ENCODE results near the gene MSRB3. TPM values are rescaled to one million over a fixed set of nuclear protein-coding genes. Genes with fewer than 3 reads are reported as not detected.

MSRB3 gene
- total RNA-seq, 2 experiments from 2014 or later = not detected

DNA sequence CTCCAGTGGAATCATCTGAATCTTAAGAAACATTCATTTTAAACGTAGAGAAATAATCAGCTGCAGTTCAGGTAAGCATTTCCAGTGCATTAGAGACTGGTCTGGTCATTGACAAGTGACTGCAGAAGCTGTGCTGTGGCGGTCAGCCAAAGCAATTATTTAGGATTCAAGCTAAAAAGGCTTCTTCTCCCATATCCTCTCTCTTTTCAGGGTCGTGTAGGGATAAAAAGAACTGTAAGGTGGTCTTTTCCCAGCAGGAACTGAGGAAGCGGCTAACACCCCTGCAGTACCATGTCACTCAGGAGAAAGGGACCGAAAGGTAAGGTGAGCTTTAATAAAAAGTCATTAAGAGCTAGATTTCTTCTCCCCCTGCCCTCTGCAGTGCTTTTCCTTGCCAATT, 48.1 kb downstream of the MSRB3 start:
- CTCF ChIA-PET = no interaction called here
- no peak for DNase-seq

DNA sequence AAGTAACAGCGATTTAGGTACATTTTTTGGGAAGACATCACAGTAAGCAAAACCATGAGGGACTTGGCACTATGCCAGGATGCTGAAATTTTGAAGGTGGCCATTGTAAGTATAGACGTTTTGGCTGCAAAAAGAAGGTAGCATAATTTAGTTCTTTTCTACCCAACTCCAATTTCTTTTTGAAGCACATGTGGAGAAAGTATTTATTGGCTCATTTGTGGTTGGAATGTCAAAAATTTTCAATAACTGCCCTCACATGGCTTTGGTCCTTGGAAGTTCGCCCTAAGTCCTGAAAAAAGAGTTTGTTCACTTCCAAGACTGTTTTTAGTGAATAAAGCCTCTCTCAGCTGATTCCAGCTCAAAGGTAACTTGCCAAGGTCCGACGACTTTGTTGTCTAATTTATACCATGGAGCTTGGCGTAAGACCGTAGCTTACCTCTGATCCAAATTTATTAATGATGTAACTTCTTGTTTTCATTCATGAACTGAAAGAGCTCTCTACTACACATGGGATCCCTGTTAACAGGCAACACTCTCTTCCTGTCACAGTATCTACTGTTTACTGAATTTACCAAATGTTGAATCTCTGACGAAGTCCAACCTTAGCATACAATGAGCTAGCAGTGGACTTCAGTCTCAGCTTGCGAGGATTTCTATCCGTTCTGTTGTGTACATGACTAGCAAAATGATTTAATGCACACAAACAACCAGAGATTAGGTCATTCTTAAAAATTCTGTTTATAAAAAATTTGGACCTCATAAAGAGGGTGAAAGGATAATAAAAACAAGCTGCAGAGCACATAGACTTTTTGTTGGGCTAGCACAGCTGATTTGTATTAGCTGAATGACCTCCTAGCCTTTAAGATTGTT, 49.0 kb downstream of the MSRB3 start:
- TF ChIP-seq, protein P1, sequence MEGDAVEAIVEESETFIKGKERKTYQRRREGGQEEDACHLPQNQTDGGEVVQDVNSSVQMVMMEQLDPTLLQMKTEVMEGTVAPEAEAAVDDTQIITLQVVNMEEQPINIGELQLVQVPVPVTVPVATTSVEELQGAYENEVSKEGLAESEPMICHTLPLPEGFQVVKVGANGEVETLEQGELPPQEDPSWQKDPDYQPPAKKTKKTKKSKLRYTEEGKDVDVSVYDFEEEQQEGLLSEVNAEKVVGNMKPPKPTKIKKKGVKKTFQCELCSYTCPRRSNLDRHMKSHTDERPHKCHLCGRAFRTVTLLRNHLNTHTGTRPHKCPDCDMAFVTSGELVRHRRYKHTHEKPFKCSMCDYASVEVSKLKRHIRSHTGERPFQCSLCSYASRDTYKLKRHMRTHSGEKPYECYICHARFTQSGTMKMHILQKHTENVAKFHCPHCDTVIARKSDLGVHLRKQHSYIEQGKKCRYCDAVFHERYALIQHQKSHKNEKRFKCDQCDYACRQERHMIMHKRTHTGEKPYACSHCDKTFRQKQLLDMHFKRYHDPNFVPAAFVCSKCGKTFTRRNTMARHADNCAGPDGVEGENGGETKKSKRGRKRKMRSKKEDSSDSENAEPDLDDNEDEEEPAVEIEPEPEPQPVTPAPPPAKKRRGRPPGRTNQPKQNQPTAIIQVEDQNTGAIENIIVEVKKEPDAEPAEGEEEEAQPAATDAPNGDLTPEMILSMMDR (IDR thresholded peaks at IDR 0.05) = no peak
- Mint-ChIP-seq H3K27me3 (peaks cover 5% of the 10 kb centered on the region), H3K27ac (no peak overlapping the region), H3K4me1 (ENCODE audit: low read depth) (no peaks in the 10 kb centered on the region), H3K9me3 (no peaks in the 10 kb centered on the region), H3K36me3 (ENCODE audit: low read depth) (no peaks in the 10 kb centered on the region), H3K4me3 (no peak overlapping the region)
- ChIA-PET POLR2A (interaction anchor here (0.6 kb wide), 1 partner anchor 79 kb away, joined by 3 read pairs; no protein-coding TSS in a partner anchor), CTCF (no interaction called here)
- DNase-seq = no peak
- ATAC-seq = no peak
- intact Hi-C loops (cut with micrococcal nuclease) = no loop called here

More for the DNA sequence above, 48.1 kb downstream of the MSRB3 start:
- Mint-ChIP-seq H3K4me3 (no peak overlapping the region), H3K36me3 (ENCODE audit: low read depth) (no peaks in the 10 kb centered on the region), H3K27ac (no peak overlapping the region), H3K4me1 (ENCODE audit: low read depth) (no peaks in the 10 kb centered on the region), H3K27me3 (peaks cover 5% of the 10 kb centered on the region), H3K9me3 (no peaks in the 10 kb centered on the region)
- TF ChIP-seq, protein P1 (IDR thresholded peaks at IDR 0.05) = no peak
- no peak for ATAC-seq
- intact Hi-C loops (cut with micrococcal nuclease) = no loop called here
- POLR2A ChIA-PET = interaction anchor here (0.6 kb wide), 1 partner anchor 80 kb away, joined by 3 read pairs; no protein-coding TSS in a partner anchor

GRCh38 chr12:65329721-65330120, 51.2 kb downstream of the MSRB3 start:
- ChIA-PET CTCF (no interaction called here), POLR2A (no interaction called here)
- no peaks in the 10 kb centered on the region for H3K4me1 Mint-ChIP-seq (ENCODE audit: low read depth)
- intact Hi-C loops (cut with micrococcal nuclease) = no loop called here
- no peaks in the 10 kb centered on the region for H3K9me3 Mint-ChIP-seq
- H3K27ac Mint-ChIP-seq = no peak overlapping the region
- TF ChIP-seq, protein P1 (IDR thresholded peaks at IDR 0.05) = no peak
- DNase-seq (no peak), ATAC-seq (no peak)
- H3K36me3 Mint-ChIP-seq (ENCODE audit: low read depth) = no peaks in the 10 kb centered on the region
- H3K27me3 Mint-ChIP-seq = peaks cover 8% of the 10 kb centered on the region
- H3K4me3 Mint-ChIP-seq = no peak overlapping the region

DNA sequence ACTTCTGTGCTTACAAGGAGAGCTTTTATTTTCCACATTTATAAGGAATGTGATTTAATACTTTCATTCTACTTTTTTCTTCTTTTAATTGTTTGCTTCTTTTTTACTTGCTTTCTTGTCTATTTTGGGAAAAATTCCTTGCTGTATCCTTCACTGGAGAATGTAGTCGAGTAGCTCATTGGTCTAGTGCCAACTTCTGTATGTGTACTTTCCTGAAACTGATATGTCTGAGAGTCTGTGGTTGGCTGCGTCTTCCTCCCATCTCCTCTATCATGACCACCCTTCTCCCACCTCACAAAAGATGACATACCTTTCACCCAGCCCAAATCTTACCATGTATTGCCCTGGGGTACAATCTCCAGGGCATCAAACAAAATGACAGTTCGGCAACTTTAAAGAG, 51.8 kb downstream of the MSRB3 start:
- H3K4me1 Mint-ChIP-seq (ENCODE audit: low read depth) = no peaks in the 10 kb centered on the region

DNA sequence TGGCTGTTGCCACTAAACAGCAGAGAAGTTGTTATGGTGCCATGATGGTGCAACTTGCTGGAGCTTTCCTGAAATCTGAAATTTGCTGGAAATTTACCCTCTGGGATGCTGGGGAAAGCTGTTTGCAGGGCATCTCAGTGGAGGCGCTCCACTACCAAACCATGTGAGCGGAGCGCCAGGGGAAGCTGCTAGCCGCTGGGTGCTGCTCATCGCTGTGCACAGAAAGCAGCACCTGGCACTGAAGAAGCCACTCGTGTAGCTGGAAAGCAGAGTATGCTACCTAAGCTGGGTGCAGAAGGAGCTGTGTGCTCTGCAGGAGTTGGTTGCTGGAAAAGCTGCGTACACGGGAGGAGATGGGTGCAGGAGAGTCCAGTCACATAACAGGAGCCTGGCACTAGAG, 53.0 kb downstream of the MSRB3 start:
- intact Hi-C loops (cut with micrococcal nuclease) = no loop called here
- Mint-ChIP-seq H3K27ac (no peak overlapping the region), H3K36me3 (ENCODE audit: low read depth) (no peaks in the 10 kb centered on the region), H3K9me3 (no peaks in the 10 kb centered on the region), H3K4me3 (no peak overlapping the region), H3K27me3 (peaks cover 14% of the 10 kb centered on the region), H3K4me1 (ENCODE audit: low read depth) (no peaks in the 10 kb centered on the region)
- TF ChIP-seq, protein P1 (IDR thresholded peaks at IDR 0.05) = no peak
- ATAC-seq (no peak), DNase-seq (no peak)
- CTCF ChIA-PET = no interaction called here
- POLR2A ChIA-PET = no interaction called here

More for the DNA sequence above, 51.8 kb downstream of the MSRB3 start:
- Mint-ChIP-seq H3K27me3 (peaks cover 9% of the 10 kb centered on the region), H3K27ac (no peak overlapping the region), H3K9me3 (no peaks in the 10 kb centered on the region), H3K4me3 (no peak overlapping the region), H3K36me3 (ENCODE audit: low read depth) (no peaks in the 10 kb centered on the region)
- TF ChIP-seq, protein P1 (IDR thresholded peaks at IDR 0.05) = no peak
- DNase-seq (no peak), ATAC-seq (no peak)
- intact Hi-C loops (cut with micrococcal nuclease) = no loop called here
- ChIA-PET POLR2A (no interaction called here), CTCF (no interaction called here)

All from activated CD8-positive, alpha-beta T cell treated with anti-CD3 and anti-CD28 coated beads for 36 hours (primary cell).